SKM-1 (cell line): ENCODE data around the gene NUP93.
"Not testable (repeated sequence)": the region's sequence is repeated elsewhere in the genome, so short reads cannot be mapped to it uniquely, and the experiment has no call there.

Experiments used
- DNase-seq: peaks from one replicate; lab custom pipeline; 2025; ENCODE audit not compliant: unreplicated experiment; lab: John Stamatoyannopoulos, UW

NUP93 gene

GRCh38 chr16:56708525-56709442 lies 21.1 kb upstream of the NUP93 start:
- DNase-seq, result no peak

GRCh38 chr16:56709443-56710040 lies 20.4 kb upstream of the NUP93 start:
- DNase-seq, result no peak

- DNase-seq, result no peak
Observed at GRCh38 chr16:56710181-56710737, 19.7 kb upstream of the NUP93 start.

GRCh38 chr16:56711862-56712261 lies 18.1 kb upstream of the NUP93 start:
- no peak for DNase-seq

- no peak for DNase-seq
Observed at GRCh38 chr16:56713794-56714193, 16.1 kb upstream of the NUP93 start.

- no peak for DNase-seq
Observed at GRCh38 chr16:56715126-56715525, 14.8 kb upstream of the NUP93 start.

GRCh38 chr16:56716761-56717160 lies 13.2 kb upstream of the NUP93 start:
- DNase-seq, result no peak

- not testable (repeated sequence) for DNase-seq
Observed at GRCh38 chr16:56717532-56717931, 12.4 kb upstream of the NUP93 start.

GRCh38 chr16:56722200-56722842 lies 7.6 kb upstream of the NUP93 start:
- no peak for DNase-seq

GRCh38 chr16:56724191-56724590 lies 5.7 kb upstream of the NUP93 start:
- no peak for DNase-seq

GRCh38 chr16:56726283-56726682 lies 3.6 kb upstream of the NUP93 start:
- DNase-seq, result no peak

GRCh38 chr16:56726926-56727325 lies 3.0 kb upstream of the NUP93 start:
- no peak for DNase-seq

GRCh38 chr16:56728027-56728426 lies 1.9 kb upstream of the NUP93 start:
- DNase-seq, result no peak

GRCh38 chr16:56728980-56729734 lies 772 bp upstream of the NUP93 start:
- DNase-seq, result no peak

- no peak for DNase-seq
Observed at GRCh38 chr16:56732366-56732765, 2.4 kb downstream of the NUP93 start.

- no peak for DNase-seq
Observed at GRCh38 chr16:56732832-56733231, 2.9 kb downstream of the NUP93 start.

- no peak for DNase-seq
Observed at GRCh38 chr16:56734429-56734828, 4.5 kb downstream of the NUP93 start.

GRCh38 chr16:56736476-56736875 lies 6.5 kb downstream of the NUP93 start:
- DNase-seq, result no peak

GRCh38 chr16:56737539-56737938 lies 7.6 kb downstream of the NUP93 start:
- no peak for DNase-seq

- no peak for DNase-seq
Observed at GRCh38 chr16:56738221-56738620, 8.3 kb downstream of the NUP93 start.

- not testable (repeated sequence) for DNase-seq
Observed at GRCh38 chr16:56739378-56739777, 9.4 kb downstream of the NUP93 start.
